Dermis microvascular lymphatic vessel endothelial cell (primary cell): ENCODE results near the gene RPL28. TPM values are rescaled to one million over a fixed set of nuclear protein-coding genes. Genes with fewer than 3 reads are reported as not detected.

ENCODE experiments used
- DNase-seq, 2 donors: peaks; one replicate each; pipeline versions ENCODE4 v3.0.0 to v3.0.0-alpha.2; 2010; ENCODE audit warnings: low read depth in 2 of 2
- total RNA-seq: library from RNA; depleted of rRNA; stranded (reverse); fragments of >200 nt; gene quantifications from 2 replicates; pipeline ENCODE4 v1.2.1, GENCODE V29; 2014

Gene RPL28
- total RNA-seq, 1 donor from 2014 or later, result 126 TPM

GRCh38 chr19:55423225-55424005, 37.7 kb downstream of the RPL28 start:
- DNase-seq, result no peak

DNA sequence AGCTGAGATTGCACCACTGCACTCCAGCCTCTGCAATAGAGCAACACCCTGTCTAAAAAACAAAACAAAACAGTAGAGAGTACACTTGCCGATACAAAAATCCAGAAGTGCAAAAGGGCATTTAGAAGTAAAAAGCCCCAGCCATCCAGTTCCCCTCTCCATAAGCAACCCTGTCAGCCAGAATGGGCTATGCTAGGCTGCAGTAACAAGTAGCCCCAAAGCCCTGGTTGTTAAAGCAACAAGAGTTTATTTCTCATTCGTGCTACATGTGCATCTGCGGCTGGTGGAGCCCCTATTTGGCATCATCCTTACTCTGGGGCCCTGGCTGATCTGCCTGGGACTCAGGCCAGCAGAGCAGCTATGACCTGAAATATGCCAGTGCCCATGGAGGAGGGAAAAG, 38.8 kb downstream of the RPL28 start:
- DNase-seq, result no peak

DNA sequence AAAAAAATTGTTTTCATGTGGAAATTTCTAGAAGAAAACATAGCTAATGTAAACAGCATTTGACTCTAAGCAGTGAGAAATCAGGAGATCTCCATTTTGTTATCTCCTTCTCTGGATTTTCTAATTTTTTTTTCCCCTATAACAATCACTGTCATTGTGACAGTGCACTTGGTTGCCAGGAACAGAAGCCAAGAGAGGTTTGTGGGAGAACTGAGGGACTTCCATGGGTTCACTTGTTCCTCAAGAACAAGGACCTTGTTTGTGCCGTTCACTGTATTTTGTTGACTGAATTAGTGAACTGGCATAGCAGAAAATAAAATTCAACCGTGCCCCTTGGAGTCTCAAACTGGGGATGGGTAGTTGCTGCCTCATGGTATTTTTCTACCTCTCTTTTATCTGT, 40.3 kb downstream of the RPL28 start:
- no peak for DNase-seq

GRCh38 chr19:55431183-55431582, 45.5 kb downstream of the RPL28 start:
- no peak for DNase-seq

GRCh38 chr19:55432241-55432959, 46.7 kb downstream of the RPL28 start:
- no peak for DNase-seq

DNA sequence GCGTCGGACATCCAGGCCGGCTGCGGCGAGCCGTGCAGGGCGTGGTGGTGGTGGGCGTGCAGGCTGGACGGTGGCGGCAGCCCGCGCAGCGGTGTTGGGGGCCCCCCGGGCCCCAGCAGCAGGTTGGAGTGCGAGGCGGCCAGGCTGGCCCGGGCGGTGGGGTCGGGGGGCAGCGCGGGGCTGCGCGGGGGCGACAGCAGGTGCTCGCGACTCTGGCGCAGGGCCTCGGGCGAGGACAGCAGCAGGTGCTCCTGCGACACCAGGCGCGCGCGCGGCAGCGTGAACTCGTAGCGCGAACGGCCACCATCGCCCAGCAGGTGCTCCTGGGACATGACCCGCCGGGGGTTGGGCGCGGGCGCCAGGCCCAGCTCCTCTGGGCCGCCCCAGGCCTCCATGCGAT, 47.6 kb downstream of the RPL28 start:
- no peak for DNase-seq

DNA sequence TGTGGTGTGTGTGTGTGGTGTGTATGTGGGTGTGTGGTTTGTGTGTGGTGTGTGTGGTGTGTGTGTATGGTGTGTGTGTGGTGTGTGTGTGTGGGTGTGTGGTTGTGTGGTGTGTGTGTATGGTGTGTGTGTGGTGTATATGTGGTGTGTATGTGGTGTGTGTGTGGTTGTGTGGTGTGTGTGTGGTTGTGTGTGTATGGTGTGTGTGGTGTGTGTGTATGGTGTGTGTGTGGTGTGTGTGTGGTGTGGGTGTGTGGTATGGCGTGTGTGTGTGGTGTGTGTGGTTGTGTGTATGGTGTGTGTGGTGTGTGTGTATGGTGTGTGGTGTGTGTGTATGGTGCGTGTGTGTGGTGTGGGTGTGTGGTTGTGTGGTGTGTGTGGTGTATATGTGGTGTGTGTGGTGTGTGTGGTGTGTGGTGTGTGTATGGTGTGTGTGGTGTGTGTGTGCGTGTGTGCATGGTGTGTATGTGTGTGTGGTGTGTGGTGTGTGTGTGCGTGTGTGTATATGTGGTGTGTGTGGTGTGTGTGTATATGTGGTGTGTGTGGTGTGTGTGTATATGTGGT, 48.7 kb downstream of the RPL28 start:
- no peak for DNase-seq

GRCh38 chr19:55435020-55435419, 49.3 kb downstream of the RPL28 start:
- no peak for DNase-seq

GRCh38 chr19:55436847-55437246, 51.1 kb downstream of the RPL28 start:
- DNase-seq, result no peak

- peak in 1 of 2 donors; percentile 61 for DNase-seq
Measured at GRCh38 chr19:55437410-55437809, 51.7 kb downstream of the RPL28 start.

- DNase-seq, result no peak
Measured at GRCh38 chr19:55439052-55439451, 53.3 kb downstream of the RPL28 start.

- DNase-seq, result no peak
Measured at GRCh38 chr19:55440411-55441105, 54.8 kb downstream of the RPL28 start.

GRCh38 chr19:55441319-55441691, 55.6 kb downstream of the RPL28 start:
- no peak for DNase-seq

DNA sequence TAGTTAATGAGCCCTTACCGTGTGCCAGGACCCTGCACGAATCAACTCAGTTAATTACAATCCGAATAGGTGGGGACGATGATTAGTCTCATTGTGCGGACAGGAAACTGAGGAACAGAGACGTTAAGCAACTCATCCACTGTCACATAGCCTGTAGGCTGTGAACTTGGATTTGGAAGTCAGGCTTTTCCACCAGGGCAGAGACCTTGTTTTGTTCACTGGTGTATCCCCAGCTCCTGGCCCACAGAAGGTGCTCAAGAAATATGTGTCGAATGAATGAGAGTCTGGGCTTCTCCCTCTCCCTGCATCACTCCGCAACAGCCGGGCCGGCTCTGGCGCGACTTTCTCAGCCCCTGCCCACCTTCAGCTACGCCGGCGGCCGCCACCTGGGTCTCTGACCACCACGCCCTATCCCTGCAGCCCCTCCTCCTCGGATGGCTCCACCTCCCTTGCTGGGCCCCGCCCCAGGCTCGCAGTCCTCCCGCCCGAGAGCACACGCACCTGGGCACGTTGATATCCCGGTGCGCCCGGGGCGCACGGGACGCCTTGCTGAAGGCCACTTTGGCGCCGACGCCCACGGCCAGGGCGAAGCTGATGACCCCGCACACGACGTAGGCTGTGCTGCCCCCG, 56.1 kb downstream of the RPL28 start:
- no peak for DNase-seq

- DNase-seq, result no peak
Measured at GRCh38 chr19:55442372-55442961, 56.7 kb downstream of the RPL28 start.

GRCh38 chr19:55443045-55443823, 57.5 kb downstream of the RPL28 start, which contains the start of gene SHISA7:
TSS of gene SHISA7 (minus strand) at chr19:55443300. CDS start at chr19:55442863, 437 bp downstream.
- no peak for DNase-seq

- DNase-seq, result no peak
Measured at GRCh38 chr19:55443824-55444480, 58.2 kb downstream of the RPL28 start.

GRCh38 chr19:55444646-55445045, 58.9 kb downstream of the RPL28 start:
- no peak for DNase-seq

DNA sequence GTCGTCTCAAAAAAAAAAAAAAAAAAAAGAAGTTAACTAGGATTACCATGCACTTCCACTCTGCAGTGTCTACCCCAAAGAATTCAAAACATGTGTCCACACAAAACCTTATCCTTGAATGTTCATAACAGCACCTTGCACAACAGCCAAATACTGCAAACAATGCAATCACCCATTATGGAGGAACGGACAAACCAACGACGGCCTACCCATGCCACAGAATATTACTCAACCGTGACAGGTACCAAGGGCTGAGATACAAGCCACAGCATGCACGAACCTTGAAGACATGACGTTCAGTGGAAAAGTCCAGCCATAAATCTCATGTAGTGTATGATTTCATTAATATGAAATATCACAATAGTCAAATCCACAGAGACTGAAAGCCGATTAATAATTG, 60.3 kb downstream of the RPL28 start:
- DNase-seq, result no peak
